GM18909 (cell line): ENCODE measurements around the gene PPIF.

Experiments
- ATAC-seq: cut with Tn5 transposase; IDR thresholded peaks from one replicate; pipeline ENCODE4 v1.9.1; 2021; ENCODE audit warnings: mild to moderate bottlenecking; ENCODE audit not compliant: unreplicated experiment, poor library complexity

PPIF gene

GRCh38 chr10:79346012-79346340 is 1.3 kb upstream of the PPIF start:
- ATAC-seq: no peak

GRCh38 chr10:79346388-79347225 is 662 bp upstream of the PPIF start:
- ATAC-seq: no peak

- peak; percentile 73 for ATAC-seq
These were observed 798 bp downstream of the PPIF start for GRCh38 chr10:79347894-79348639.

- ATAC-seq: no peak
These were observed 1.3 kb downstream of the PPIF start for GRCh38 chr10:79348640-79348988.

GRCh38 chr10:79349072-79349491 is 1.8 kb downstream of the PPIF start:
- no peak for ATAC-seq

GRCh38 chr10:79349766-79350406 is 2.6 kb downstream of the PPIF start:
- ATAC-seq: no peak

GRCh38 chr10:79350407-79351154 is 3.3 kb downstream of the PPIF start:
- ATAC-seq: no peak

GRCh38 chr10:79351332-79351731 is 4.1 kb downstream of the PPIF start:
- ATAC-seq: no peak

- ATAC-seq: no peak
These were observed 5.0 kb downstream of the PPIF start for GRCh38 chr10:79352035-79352877.

GRCh38 chr10:79353000-79353406 is 5.7 kb downstream of the PPIF start:
- ATAC-seq: no peak

- no peak for ATAC-seq
These were observed 6.5 kb downstream of the PPIF start for GRCh38 chr10:79353726-79354125.

- ATAC-seq: no peak
These were observed 6.9 kb downstream of the PPIF start for GRCh38 chr10:79354141-79354540.

GRCh38 chr10:79354615-79355014 is 7.3 kb downstream of the PPIF start:
- no peak for ATAC-seq

- no peak for ATAC-seq
These were observed 8.2 kb downstream of the PPIF start for GRCh38 chr10:79355420-79356017.

GRCh38 chr10:79356104-79356503 is 8.8 kb downstream of the PPIF start:
- ATAC-seq: no peak

GRCh38 chr10:79357180-79357579 is 9.9 kb downstream of the PPIF start:
- ATAC-seq: no peak

- ATAC-seq: peak; percentile 54
These were observed 11.5 kb downstream of the PPIF start for GRCh38 chr10:79358811-79359210.

- ATAC-seq: no peak
These were observed 12.7 kb downstream of the PPIF start for GRCh38 chr10:79359816-79360498.
